ENCODE measurements around the gene LEKR1. TPM values are rescaled to one million over a fixed set of nuclear protein-coding genes. Genes with fewer than 3 reads are reported as not detected.

The LEKR1 gene
- total RNA-seq, 2 experiments from 2014 or later = 0.40 to 1.1 TPM

DNA sequence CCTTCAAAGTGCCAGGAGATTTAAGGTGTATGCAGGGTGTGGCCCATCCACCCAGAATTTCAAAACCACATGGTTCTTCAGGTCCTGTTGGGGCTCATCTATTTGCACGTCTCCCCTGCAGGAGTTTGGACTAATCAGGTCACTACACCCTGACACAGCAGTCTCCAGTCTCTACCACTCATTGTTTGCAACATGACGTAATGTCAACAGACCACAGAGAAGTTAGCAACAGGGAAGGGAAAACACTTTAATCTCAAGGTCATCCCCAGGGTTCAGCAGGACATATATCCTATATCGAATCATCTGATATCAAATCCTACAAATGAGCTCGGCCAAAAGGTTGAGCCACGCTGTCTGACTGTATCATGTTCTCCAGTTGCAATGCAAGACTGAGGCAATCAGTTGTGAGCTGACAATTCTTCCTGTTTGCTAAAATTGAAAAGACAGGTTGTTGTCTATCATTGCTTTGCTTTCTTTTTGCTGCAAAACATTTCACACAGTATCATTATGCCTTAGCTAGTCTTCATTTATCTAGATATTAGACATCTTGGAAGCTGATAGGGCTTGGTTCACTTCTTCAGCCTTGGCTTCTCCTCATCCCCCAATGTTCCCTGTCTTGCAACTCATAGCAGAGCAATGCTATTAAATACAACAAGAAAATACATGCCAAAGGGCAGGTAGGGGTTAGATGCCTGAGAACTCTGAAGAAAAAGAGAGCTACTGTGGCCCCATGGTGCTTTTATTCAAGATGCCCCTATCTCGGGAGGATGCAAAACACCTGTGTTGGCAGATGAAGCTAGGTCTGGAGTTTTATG lies 13.4 kb upstream of the LEKR1 start:
- H3K36me3 Mint-ChIP-seq (ENCODE audit: low read depth) = peaks cover 22% of the 10 kb centered on the region
- TF ChIP-seq, protein P1, sequence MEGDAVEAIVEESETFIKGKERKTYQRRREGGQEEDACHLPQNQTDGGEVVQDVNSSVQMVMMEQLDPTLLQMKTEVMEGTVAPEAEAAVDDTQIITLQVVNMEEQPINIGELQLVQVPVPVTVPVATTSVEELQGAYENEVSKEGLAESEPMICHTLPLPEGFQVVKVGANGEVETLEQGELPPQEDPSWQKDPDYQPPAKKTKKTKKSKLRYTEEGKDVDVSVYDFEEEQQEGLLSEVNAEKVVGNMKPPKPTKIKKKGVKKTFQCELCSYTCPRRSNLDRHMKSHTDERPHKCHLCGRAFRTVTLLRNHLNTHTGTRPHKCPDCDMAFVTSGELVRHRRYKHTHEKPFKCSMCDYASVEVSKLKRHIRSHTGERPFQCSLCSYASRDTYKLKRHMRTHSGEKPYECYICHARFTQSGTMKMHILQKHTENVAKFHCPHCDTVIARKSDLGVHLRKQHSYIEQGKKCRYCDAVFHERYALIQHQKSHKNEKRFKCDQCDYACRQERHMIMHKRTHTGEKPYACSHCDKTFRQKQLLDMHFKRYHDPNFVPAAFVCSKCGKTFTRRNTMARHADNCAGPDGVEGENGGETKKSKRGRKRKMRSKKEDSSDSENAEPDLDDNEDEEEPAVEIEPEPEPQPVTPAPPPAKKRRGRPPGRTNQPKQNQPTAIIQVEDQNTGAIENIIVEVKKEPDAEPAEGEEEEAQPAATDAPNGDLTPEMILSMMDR (IDR thresholded peaks at IDR 0.05) = no peak
- ATAC-seq = no peak
- no peak overlapping the region for H3K27ac Mint-ChIP-seq
- peaks cover 17% of the 10 kb centered on the region for H3K9me3 Mint-ChIP-seq
- H3K27me3 Mint-ChIP-seq = no peaks in the 10 kb centered on the region
- H3K4me3 Mint-ChIP-seq = no peak overlapping the region
- ChIA-PET POLR2A (no interaction called here), CTCF (no interaction called here)
- no peak for DNase-seq
- intact Hi-C loops (cut with micrococcal nuclease) = loop anchor here (10.0 kb wide), 2 partner anchors 258 to 312 kb away; partner anchors contain the start of gene SSR3
- peaks cover 25% of the 10 kb centered on the region for H3K4me1 Mint-ChIP-seq (ENCODE audit: low read depth)

- Mint-ChIP-seq H3K4me3 (no peak overlapping the region), H3K27me3 (no peaks in the 10 kb centered on the region), H3K9me3 (peaks cover 17% of the 10 kb centered on the region), H3K4me1 (ENCODE audit: low read depth) (peaks cover 38% of the 10 kb centered on the region), H3K36me3 (ENCODE audit: low read depth) (peaks cover 22% of the 10 kb centered on the region), H3K27ac (no peak overlapping the region)
- ChIA-PET POLR2A (no interaction called here), CTCF (no interaction called here)
- no peak for ATAC-seq
- intact Hi-C loops (cut with micrococcal nuclease) = loop anchor here (10.0 kb wide), 2 partner anchors 259 to 311 kb away; partner anchors contain the start of gene SSR3
- no peak for DNase-seq
- TF ChIP-seq, protein P1 (IDR thresholded peaks at IDR 0.05) = no peak
Observed at GRCh38 chr3:156814295-156814694, 11.9 kb upstream of the LEKR1 start.

- Mint-ChIP-seq H3K27me3 (no peaks in the 10 kb centered on the region), H3K4me3 (peak overlapping the region; percentile 80), H3K4me1 (ENCODE audit: low read depth) (peaks cover 47% of the 10 kb centered on the region), H3K9me3 (peaks cover 5% of the 10 kb centered on the region), H3K27ac (peak overlapping the region; percentile 98), H3K36me3 (ENCODE audit: low read depth) (peaks cover 11% of the 10 kb centered on the region)
- DNase-seq (peak; percentile 51), ATAC-seq (peak; percentile 24)
- TF ChIP-seq, protein P1 (IDR thresholded peaks at IDR 0.05) = no peak
- CTCF ChIA-PET = no interaction called here
- POLR2A ChIA-PET = interaction anchor here (0.6 to 1.8 kb wide), 4 partner anchors 21 to 312 kb away, joined by 3 to 6 read pairs (median 4); no protein-coding TSS in a partner anchor
- intact Hi-C loops (cut with micrococcal nuclease) = loop anchor here (5.0 to 10.0 kb wide), 4 partner anchors 139 to 309 kb away; partner anchors contain the start of gene SSR3
Observed at GRCh38 chr3:156816091-156816793, 9.9 kb upstream of the LEKR1 start.

DNA sequence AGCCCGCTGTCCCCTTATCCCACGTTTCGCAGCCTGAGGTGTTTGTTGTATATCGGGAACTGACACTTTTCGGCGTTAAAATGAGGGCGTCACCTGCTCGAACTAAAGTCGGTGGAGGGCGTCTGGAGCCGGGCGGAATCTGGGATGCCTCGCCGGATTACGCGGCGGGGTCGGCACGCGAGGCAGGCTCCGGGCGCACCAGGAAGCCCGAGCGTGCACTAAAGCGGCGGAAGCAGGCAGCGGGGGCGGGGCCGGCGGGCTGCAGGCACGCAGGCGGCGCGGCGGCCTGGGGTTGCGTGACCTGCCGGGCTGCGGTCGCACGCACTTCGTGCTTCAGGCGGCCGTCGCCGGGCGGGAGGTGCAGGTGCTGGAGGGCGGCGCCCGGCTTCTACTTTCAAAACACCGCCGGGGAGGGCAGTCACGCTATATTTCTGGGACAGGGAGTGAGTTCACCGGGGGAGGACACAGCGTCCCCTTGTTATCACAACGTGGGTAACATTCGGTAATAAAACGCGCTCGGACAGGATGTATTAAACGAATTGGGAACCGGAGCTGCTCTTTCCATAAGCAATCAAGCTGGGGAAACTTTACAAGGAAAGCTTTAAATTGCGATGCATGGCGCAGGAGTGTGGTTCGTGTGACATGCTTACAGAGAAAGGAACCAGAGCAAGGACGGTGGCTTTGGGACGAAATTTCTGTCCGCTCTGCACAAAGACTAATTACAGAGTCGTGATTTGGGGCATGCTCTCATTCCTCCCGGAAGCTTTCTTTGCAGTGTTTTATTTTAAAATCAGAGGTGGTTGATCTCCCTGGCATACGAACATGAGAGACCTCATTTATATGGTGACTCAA lies 9.1 kb upstream of the LEKR1 start:
- intact Hi-C loops (cut with micrococcal nuclease) = loop anchor here (5.0 to 10.0 kb wide), 4 partner anchors 140 to 308 kb away; partner anchors contain the start of gene SSR3
- TF ChIP-seq, protein P1 (IDR thresholded peaks at IDR 0.05) = no peak
- peak overlapping the region; percentile 98 for H3K27ac Mint-ChIP-seq
- peak; percentile 89 for DNase-seq
- ChIA-PET CTCF (interaction anchor here (1.3 kb wide), 1 partner anchor 320 kb away, joined by 3 read pairs; no protein-coding TSS in a partner anchor), POLR2A (interaction anchor here (0.6 to 1.8 kb wide), 10 partner anchors 9 to 343 kb away, joined by 3 to 14 read pairs (median 4); partner anchors contain the start of genes CCNL1 and LEKR1)
- peaks cover 9% of the 10 kb centered on the region for H3K36me3 Mint-ChIP-seq (ENCODE audit: low read depth)
- peaks cover 47% of the 10 kb centered on the region for H3K4me1 Mint-ChIP-seq (ENCODE audit: low read depth)
- H3K27me3 Mint-ChIP-seq = no peaks in the 10 kb centered on the region
- ATAC-seq = peak; percentile 77
- H3K9me3 Mint-ChIP-seq = peaks cover 5% of the 10 kb centered on the region
- peak overlapping the region; percentile 80 for H3K4me3 Mint-ChIP-seq
